ENCODE data around the gene ZNF385B.

Gene ZNF385B

DNA sequence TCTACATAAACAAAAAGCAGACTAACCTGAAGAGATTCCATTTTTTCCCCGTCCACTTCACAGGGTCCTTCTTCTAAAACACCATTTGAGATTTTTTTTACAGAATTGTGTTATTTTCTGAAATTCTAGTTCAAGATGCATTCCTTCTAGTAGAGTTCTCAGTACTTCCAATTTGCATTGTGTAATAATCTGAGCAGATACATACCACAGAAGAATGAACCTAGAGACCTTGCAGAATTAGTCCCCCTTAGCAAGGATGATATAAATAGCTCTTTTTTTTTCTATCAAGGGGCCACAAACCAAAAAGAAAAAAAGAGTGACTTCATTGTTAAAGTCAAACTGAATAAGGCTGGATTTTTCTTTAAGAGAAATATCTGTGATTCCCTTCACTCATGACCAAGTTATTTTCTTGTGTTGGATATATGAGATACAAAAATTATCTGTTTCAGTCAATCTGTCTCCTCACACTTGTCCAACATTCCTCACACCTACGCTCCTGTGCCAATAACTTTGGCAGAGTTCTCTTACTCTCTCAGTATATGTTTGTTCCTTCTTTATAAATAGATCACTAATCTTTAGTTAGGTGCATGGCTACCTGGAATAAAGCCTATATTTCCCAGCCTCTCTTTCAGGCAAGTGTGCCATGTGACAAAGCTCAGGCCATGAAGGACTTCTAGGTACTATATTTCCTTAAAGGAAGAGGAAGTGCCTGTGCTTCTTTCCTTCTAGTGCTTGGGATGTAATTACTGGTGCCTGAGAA, 183.5 kb downstream of the ZNF385B start:
- H3K4me3 ChIP-seq (ENCODE audit: low read depth, low read length) = no peak overlapping the region
- TF ChIP-seq, protein P1, sequence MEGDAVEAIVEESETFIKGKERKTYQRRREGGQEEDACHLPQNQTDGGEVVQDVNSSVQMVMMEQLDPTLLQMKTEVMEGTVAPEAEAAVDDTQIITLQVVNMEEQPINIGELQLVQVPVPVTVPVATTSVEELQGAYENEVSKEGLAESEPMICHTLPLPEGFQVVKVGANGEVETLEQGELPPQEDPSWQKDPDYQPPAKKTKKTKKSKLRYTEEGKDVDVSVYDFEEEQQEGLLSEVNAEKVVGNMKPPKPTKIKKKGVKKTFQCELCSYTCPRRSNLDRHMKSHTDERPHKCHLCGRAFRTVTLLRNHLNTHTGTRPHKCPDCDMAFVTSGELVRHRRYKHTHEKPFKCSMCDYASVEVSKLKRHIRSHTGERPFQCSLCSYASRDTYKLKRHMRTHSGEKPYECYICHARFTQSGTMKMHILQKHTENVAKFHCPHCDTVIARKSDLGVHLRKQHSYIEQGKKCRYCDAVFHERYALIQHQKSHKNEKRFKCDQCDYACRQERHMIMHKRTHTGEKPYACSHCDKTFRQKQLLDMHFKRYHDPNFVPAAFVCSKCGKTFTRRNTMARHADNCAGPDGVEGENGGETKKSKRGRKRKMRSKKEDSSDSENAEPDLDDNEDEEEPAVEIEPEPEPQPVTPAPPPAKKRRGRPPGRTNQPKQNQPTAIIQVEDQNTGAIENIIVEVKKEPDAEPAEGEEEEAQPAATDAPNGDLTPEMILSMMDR (conservative IDR thresholded peaks at IDR 0.05; ENCODE audit: low read depth, low read length) = no peak
- DNase-seq (ENCODE audit: low read depth) = peak; percentile 23

DNA sequence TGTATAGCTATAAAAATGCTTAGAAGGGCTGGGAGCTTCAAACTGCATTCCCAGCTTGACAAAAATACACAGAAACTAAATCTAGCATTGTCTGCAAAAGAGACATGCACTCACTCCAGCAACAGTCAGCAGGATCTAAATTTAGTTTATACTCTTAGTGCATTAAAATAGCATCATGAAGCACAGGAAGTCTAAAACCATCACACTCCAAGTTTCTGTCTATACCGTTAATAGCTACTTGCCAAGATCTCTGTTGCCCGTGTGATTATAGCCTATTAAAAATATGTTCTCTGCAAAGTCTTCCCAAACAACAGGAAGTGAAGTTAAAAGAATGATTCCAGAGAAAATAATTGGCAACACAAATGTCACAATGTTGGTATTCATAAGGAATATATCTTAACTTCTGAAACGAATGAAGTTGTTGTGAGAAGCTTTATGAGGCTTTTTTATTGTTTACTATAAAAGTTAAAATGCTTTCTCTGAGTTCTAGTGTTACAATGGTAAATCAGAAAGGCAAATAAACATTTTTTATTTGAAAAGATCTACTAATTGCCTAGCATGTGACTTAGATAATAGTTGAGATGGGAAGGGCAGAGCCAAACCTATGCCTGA, 184.2 kb downstream of the ZNF385B start:
- no peak overlapping the region for H3K4me3 ChIP-seq (ENCODE audit: low read depth, low read length)
- TF ChIP-seq, protein P1 (conservative IDR thresholded peaks at IDR 0.05; ENCODE audit: low read depth, low read length) = no peak
- DNase-seq (ENCODE audit: low read depth) = peak; percentile 26

DNA sequence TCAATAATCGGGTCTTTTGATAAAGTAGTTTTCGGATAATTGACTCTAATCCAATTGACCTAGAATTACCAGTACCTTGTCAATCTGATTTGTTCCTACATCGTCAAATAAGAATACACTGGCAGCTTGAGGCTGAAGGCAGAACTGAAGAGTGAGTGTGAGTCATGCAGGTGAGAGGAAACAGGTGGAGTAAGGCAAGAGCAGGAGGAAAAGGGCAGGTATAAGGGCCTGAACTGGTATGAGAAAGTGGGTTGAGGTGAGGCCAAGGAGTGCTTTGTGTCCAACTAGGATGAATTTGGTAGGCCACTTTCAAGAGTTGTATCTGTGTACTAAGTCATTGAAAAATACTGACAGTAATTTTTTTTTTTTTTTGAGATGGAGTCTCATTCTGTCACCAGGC, 186.0 kb downstream of the ZNF385B start:
- no peak for DNase-seq (ENCODE audit: low read depth)
- TF ChIP-seq, protein P1 (conservative IDR thresholded peaks at IDR 0.05; ENCODE audit: low read depth, low read length) = no peak
- H3K4me3 ChIP-seq (ENCODE audit: low read depth, low read length) = no peak overlapping the region

DNA sequence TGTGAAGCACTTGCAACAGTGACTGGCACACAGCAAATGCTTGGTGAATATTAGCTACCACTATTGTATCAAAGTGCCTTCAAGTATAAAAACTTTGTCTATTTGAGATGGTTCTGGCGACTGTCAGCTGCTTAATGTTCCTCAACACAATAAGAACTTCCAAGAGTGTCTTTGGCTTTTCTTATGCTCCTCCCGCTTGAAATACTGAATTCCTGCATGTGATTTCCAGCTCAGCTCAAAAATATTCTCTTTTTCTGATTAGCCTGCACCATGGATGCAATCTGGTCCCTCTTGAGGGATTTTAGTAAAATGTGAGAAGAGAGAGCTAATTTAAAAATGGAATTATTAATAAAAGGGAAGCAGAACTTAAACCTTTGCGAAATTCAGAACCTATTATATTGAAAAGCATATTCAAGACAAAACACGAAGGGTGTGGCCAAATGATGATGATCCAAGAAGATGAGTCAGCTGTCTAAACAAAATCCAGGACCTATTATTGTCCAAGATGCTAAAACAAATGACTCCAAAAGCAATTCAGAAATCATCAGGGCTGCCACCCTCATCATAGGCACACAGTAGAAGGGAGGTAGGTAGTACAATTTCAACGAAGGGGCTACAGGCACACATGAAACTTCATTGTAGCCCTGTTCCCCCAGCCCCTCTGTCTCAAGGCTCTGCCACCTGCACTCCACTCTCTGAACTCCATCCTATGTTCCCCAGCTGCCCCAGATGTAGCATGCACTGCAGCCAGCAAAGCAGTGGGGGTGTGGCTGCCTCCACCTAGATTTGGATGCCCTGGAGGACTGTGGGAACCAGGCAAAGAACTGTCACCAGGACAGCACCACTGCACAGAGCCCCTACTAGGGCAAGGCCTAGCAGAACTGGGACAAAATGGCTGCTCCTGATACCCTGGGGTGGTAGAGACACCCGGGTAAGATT, 190.1 kb downstream of the ZNF385B start:
- TF ChIP-seq, protein P1 (conservative IDR thresholded peaks at IDR 0.05; ENCODE audit: low read depth, low read length) = no peak
- no peak overlapping the region for H3K4me3 ChIP-seq (ENCODE audit: low read depth, low read length)
- DNase-seq (ENCODE audit: low read depth) = no peak

DNA sequence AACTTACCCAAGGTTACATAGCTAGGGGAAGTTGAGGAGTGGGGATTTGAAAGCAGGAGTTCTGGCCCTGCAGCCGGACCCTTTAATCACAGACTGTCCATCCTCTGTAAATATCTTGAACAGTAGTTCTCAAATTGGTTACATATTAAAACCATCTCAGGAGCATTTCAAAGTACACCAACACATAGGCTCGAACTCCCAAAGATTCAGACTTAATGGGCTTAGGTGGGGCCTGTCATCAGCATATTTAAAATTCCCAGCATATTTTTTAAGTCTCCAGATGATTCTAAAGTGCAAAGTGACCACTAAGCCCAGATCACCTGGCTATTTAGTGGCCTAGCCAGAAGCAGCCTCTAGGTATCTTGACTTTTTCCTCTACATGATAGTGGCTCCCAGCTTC, 192.2 kb downstream of the ZNF385B start:
- DNase-seq (ENCODE audit: low read depth) = no peak

DNA sequence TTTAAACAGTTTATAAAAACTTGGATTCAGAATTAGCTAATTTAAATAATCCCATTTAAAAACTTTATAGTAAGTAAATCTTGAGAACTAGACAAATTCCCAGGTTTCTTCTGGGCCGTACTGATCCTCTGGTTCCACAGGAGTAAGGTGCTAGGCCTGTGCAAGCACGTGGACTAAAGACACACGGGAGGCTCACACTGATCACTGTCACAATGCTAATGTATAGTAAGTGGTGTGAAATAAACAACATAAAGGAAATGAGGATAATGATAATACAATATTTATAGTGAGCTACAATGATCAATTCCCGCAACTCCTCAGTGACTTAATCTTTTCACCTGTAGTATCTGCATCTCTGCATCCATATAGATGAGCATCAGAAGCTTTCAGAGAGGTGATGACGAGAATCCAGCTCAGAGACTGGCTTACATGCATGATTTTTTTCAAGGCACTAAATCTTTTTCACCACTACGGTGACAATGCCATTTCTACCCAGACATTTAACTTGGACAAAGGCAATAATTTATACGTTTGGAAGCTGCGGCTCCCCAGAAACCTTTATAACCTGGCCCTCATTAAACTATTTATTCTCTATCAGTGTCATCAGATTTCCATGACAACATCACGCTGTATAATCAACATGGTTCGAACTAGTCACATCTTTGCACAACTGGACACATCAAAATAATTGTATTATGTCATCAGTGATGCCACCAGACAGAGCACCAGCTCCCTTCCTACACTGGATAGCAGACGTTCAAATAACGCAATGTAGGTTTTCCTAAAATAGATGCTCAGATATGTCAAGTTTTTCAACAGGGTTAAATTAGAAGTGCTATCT, 196.2 kb downstream of the ZNF385B start:
- H3K4me3 ChIP-seq (ENCODE audit: low read depth, low read length) = no peak overlapping the region
- TF ChIP-seq, protein P1 (conservative IDR thresholded peaks at IDR 0.05; ENCODE audit: low read depth, low read length) = no peak
- no peak for DNase-seq (ENCODE audit: low read depth)

More for the DNA sequence above, 192.2 kb downstream of the ZNF385B start:
- H3K4me3 ChIP-seq (ENCODE audit: low read depth, low read length) = no peak overlapping the region
- TF ChIP-seq, protein P1 (conservative IDR thresholded peaks at IDR 0.05; ENCODE audit: low read depth, low read length) = no peak

Data from choroid plexus epithelial cell (primary cell).